BJ (cell line): ENCODE measurements around the gene RBM20. TPM values are rescaled to one million over a fixed set of nuclear protein-coding genes. Genes with fewer than 3 reads are reported as not detected.

ENCODE experiments used
- CTCF ChIA-PET: fragments of 350-600 bp; formaldehyde crosslinking; extraction: SDS; loops from one replicate; lab custom pipeline; 2021; ENCODE audit warnings: antibody characterized with exemption, inconsistent platforms; lab: Yijun Ruan, JAX
- POLR2A ChIA-PET: fragments of 300-600 bp; sonication (Branson Sonifier 250); formaldehyde crosslinking; extraction: SDS; loops from one replicate; lab custom pipeline; 2021; ENCODE audit warnings: antibody characterized with exemption; lab: Charles Lee
- DNase-seq: peaks from one replicate; pipeline ENCODE4 v3.0.0-alpha.2; 2011; ENCODE audit warnings: low read depth
- H3K27me3 ChIP-seq: 2 replicates; pipeline ENCODE4 v1.6.0; 2011; ENCODE audit warnings: low read length; ENCODE audit not compliant: control insufficient read depth, insufficient read depth
- H3K36me3 ChIP-seq: 2 replicates; pipeline ENCODE4 v1.5.1; 2011; ENCODE audit warnings: low read length; ENCODE audit not compliant: control insufficient read depth, insufficient read depth
- H3K4me3 ChIP-seq: 2 replicates; pipeline ENCODE4 v1.5.1; 2011; ENCODE audit warnings: low read depth, mild to moderate bottlenecking, control low read depth, low read length
- polyA plus RNA-seq: library from polyadenylated mRNA; depleted of rRNA; stranded (reverse); fragments of >200 nt; gene quantifications from 2 replicates; pipeline ENCODE4 v1.2.3, GENCODE V29; 2011
- TF ChIP-seq, protein P1 (sequence below): IDR thresholded peaks from 2 replicates; pipeline ENCODE4 v1.5.1; 2011; ENCODE audit warnings: low read depth, mild to moderate bottlenecking, control low read depth, inconsistent platforms, low read length, moderate library complexity; ENCODE audit not compliant: insufficient read depth

RBM20 gene
- polyA plus RNA-seq, 1 experiment, result not detected

DNA sequence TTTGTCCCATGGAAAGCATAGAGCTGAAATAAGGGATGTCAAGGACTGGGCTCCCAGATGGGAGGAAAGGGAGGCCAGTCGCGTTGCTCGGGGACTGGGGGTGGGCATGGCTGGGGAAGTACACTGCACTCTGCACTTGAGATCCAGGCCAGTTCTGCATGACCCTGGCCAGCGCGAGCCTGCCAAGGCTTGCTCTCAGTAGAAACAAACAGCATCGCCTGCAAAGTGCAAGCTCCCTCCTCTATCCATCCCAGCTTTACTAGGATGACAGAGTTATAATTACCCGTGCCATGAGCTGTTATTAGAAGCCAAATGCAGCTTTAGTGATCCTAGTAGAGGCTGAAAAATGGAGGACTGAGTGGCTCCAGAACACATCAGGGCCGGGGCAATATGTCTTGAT lies 183.7 kb downstream of the RBM20 start:
- ChIA-PET POLR2A (no interaction called here), CTCF (interaction anchor here (1.1 kb wide), 1 partner anchor 25 kb away, joined by 3 read pairs; no protein-coding TSS in a partner anchor)
- Histone ChIP-seq H3K36me3 (no peaks in the 10 kb centered on the region), H3K4me3 (no peak overlapping the region), H3K27me3 (peaks cover 2% of the 10 kb centered on the region)
- DNase-seq, result no peak
- TF ChIP-seq, protein P1, sequence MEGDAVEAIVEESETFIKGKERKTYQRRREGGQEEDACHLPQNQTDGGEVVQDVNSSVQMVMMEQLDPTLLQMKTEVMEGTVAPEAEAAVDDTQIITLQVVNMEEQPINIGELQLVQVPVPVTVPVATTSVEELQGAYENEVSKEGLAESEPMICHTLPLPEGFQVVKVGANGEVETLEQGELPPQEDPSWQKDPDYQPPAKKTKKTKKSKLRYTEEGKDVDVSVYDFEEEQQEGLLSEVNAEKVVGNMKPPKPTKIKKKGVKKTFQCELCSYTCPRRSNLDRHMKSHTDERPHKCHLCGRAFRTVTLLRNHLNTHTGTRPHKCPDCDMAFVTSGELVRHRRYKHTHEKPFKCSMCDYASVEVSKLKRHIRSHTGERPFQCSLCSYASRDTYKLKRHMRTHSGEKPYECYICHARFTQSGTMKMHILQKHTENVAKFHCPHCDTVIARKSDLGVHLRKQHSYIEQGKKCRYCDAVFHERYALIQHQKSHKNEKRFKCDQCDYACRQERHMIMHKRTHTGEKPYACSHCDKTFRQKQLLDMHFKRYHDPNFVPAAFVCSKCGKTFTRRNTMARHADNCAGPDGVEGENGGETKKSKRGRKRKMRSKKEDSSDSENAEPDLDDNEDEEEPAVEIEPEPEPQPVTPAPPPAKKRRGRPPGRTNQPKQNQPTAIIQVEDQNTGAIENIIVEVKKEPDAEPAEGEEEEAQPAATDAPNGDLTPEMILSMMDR, result no peak

DNA sequence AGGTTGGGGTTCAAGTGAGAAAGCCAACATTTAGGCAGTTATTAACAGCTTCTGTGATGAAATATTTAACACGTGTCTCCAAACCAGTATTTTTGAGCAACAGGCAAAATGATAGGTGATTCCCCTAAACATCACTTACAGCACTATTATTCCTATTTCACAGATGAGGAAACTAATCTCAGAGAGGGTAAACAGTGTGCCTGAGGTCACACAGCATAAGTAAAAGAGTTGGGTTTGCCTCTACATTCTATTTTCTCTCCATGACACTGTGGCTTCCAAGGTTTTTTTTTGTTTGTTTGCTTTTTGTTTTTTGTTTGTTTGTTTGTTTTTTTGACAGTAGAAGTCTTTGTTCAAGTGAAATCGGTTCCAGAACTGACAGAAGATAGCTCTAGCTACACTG lies 184.4 kb downstream of the RBM20 start:
- Histone ChIP-seq H3K4me3 (no peak overlapping the region), H3K27me3 (peaks cover 2% of the 10 kb centered on the region), H3K36me3 (no peaks in the 10 kb centered on the region)
- CTCF ChIA-PET, result interaction anchor here (1.1 kb wide), 1 partner anchor 26 kb away, joined by 3 read pairs; no protein-coding TSS in a partner anchor
- TF ChIP-seq, protein P1, result no peak
- POLR2A ChIA-PET, result no interaction called here
- no peak for DNase-seq

DNA sequence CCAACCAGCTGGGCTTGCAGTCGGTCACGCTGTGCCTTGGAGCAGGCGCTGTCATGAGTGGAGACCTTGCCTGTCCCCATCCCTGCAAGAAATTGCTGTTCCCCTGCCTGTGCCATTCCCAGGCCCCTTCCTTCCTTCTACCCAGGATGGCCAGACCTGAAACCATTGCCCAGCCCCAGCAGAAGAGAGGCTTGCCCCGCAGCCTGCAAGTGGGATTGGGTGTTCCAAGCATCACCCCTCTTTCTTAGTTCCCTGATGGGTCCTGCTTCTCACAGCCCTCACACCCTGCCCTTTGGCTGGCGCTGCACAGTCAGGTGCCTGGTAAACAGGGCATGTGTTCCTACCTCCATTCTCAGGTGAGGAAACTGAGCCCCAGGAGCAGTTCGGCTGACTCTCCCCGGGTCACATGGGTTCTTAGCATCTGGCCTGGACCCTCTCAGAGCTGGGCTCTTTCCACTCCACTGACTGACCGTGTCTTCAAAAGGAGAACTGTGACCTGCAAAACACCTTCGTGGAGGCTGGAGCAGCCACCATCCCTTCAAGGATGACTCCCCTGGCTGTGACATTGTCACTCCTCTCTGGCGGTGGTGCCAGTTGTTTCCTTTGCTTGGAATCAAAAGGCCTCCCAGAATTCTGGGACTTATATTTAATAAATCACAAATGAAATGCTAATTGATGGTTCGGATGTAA lies 185.7 kb downstream of the RBM20 start:
- no peak for DNase-seq
- Histone ChIP-seq H3K27me3 (peaks cover 2% of the 10 kb centered on the region), H3K36me3 (no peaks in the 10 kb centered on the region), H3K4me3 (no peak overlapping the region)
- ChIA-PET CTCF (no interaction called here), POLR2A (no interaction called here)
- TF ChIP-seq, protein P1, result no peak

DNA sequence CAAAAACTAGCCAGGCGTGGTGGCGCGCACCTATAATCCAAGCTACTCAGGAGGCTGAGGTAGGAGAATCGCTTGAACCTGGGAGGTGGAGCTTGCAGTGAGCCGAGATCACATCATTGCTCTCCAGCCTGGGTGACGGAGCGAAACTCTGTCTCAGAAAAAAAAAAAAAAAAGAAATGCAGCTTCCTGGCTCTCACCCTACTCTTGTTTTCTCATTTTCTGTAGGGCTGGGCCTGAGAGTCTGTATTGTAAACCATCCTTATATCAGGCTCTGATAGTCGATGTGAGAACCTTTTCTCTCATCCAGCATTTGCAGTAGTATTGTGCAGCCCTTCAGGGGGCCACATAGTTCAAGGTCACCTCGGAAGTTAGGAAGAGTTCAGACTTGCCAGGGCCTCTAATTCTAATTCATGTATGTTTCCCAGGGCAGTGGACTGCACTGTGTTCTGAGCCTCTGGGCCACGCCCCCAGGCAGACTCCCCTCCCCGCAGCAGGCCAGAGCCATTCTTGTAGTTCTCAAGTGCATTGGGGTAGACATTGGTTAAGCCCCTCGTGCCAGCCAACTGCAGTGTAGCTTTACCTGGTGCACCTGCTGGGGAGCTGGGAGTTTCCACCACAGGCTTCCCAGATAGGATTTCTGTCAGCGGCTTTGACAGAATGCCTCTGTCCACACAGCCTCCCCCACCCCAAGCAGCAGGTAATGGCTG lies 189.3 kb downstream of the RBM20 start:
- DNase-seq, result no peak
- CTCF ChIA-PET, result interaction anchor here (0.8 to 1.0 kb wide), 2 partner anchors 10 to 18 kb away, joined by 4 to 5 read pairs; no protein-coding TSS in a partner anchor
- Histone ChIP-seq H3K36me3 (no peaks in the 10 kb centered on the region), H3K27me3 (peaks cover 7% of the 10 kb centered on the region), H3K4me3 (no peak overlapping the region)
- TF ChIP-seq, protein P1, result no peak
- POLR2A ChIA-PET, result no interaction called here

DNA sequence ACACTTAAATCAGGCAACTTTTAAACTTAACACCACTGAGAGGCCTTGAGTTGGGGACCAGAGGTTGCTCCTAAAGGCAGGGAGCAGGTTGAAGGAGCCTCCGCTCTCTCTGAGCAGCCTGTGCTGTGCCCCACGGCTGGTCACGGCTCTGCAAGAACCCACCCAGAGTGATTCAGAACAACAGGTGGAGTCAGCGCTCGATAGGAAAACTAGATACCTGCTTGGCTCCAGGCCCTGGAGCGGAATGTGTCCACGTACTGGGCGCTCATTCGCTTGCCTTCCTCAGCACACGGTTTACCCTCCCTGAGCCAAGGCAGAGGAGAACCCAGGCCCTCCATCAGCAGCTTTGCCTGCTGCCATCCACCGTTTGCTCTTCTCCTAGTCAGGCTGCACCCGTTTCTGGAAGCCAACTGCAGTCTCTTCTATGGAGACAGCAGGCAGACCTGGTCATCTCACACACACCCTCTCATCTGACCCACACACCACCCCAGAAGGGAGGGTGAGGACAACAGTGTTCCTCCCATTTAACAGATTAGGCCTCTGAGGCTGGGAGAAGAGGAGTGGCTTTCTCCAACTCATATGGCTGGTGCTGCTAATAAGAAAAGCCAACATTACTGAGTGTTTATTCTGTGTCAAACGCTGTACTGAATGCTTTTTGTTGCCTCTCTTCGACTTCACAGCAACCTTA lies 189.9 kb downstream of the RBM20 start:
- Histone ChIP-seq H3K27me3 (peaks cover 7% of the 10 kb centered on the region), H3K4me3 (no peak overlapping the region), H3K36me3 (no peaks in the 10 kb centered on the region)
- POLR2A ChIA-PET, result no interaction called here
- no peak for DNase-seq
- TF ChIP-seq, protein P1, result no peak
- CTCF ChIA-PET, result no interaction called here
